ENCODE data around the gene BTNL9. TPM values are rescaled to one million over a fixed set of nuclear protein-coding genes. Genes with fewer than 3 reads are reported as not detected.
A peak's percentile ranks its signal among the peaks of the same experiment; 100 is the strongest.

BTNL9 gene
- total and polyA plus RNA-seq, 9 of the 15 experiments (the other 6 are each of a cell fraction or from before 2014, with no cell fraction given), result 3.7 to 86.7 (median 29.4) TPM

DNA sequence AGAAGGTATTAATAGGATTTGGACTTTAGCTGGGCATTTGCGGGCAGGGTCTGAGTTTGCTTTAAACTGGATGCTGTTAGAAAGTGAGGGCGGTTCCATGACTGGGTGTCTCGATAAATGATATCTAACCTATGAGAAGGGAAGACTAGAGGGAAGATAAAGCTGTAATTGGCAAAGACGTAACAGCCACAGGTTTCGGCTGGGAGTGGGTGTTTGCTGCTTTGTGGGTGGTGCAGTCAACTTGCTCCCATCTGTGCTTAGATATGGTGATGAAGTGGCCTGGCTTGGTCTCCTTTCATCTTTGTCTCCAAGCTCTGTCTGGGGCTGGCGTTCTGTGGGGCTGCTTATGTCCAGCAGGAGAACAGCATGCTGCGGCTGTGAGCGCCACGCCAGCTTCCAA is 67.6 kb downstream of the BTNL9 start (continued):
- TF ChIP-seq, protein P1, sequence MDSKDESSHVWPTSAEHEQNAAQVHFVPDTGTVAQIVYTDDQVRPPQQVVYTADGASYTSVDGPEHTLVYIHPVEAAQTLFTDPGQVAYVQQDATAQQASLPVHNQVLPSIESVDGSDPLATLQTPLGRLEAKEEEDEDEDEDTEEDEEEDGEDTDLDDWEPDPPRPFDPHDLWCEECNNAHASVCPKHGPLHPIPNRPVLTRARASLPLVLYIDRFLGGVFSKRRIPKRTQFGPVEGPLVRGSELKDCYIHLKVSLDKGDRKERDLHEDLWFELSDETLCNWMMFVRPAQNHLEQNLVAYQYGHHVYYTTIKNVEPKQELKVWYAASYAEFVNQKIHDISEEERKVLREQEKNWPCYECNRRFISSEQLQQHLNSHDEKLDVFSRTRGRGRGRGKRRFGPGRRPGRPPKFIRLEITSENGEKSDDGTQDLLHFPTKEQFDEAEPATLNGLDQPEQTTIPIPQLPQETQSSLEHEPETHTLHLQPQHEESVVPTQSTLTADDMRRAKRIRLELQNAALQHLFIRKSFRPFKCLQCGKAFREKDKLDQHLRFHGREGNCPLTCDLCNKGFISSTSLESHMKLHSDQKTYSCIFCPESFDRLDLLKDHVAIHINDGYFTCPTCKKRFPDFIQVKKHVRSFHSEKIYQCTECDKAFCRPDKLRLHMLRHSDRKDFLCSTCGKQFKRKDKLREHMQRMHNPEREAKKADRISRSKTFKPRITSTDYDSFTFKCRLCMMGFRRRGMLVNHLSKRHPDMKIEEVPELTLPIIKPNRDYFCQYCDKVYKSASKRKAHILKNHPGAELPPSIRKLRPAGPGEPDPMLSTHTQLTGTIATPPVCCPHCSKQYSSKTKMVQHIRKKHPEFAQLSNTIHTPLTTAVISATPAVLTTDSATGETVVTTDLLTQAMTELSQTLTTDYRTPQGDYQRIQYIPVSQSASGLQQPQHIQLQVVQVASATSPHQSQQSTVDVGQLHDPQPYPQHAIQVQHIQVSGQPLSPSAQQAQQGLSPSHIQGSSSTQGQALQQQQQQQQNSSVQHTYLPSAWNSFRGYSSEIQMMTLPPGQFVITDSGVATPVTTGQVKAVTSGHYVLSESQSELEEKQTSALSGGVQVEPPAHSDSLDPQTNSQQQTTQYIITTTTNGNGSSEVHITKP (IDR thresholded peaks at IDR 0.05; ENCODE audit: partially characterized antibody), result peak; percentile 29
- TF ChIP-seq KDM5B (IDR thresholded peaks at IDR 0.05; ENCODE audit: insufficient replicate concordance, low read depth, low read length) (no peak), SRSF1 (IDR thresholded peaks at IDR 0.05; ENCODE audit: low read depth, low read length) (no peak), RBM17 (IDR thresholded peaks at IDR 0.05; ENCODE audit: borderline replicate concordance, low read depth, low read length) (no peak), POLR3G (IDR thresholded peaks at IDR 0.05; ENCODE audit: extremely low read depth, insufficient read length, insufficient replicate concordance) (no peak), NR4A1 (CRISPR knock-in tag; IDR thresholded peaks at IDR 0.05) (no peak), NR4A1 (tag; IDR thresholded peaks at IDR 0.05) (no peak), TCF3 (CRISPR knock-in tag; IDR thresholded peaks at IDR 0.05) (peak; percentile 85), RBM34 (IDR thresholded peaks at IDR 0.05; ENCODE audit: borderline replicate concordance, insufficient read depth, low read length) (no peak), ZNF431 (CRISPR knock-in tag; IDR thresholded peaks at IDR 0.05) (no peak), CREBBP (IDR thresholded peaks at IDR 0.05; ENCODE audit: low read depth, low read length) (no peak), KDM4B (IDR thresholded peaks at IDR 0.05; ENCODE audit: borderline replicate concordance in 2 of 2, low read depth in 1 of 2) (no peak), PTTG1 (tag; IDR thresholded peaks at IDR 0.05; ENCODE audit: low read depth) (no peak), ILK (tag; IDR thresholded peaks at IDR 0.05; ENCODE audit: borderline replicate concordance, low read depth) (no peak), SAFB (IDR thresholded peaks at IDR 0.05; ENCODE audit: borderline replicate concordance, low read depth, low read length) (no peak)
- TF ChIP-seq, protein P2, sequence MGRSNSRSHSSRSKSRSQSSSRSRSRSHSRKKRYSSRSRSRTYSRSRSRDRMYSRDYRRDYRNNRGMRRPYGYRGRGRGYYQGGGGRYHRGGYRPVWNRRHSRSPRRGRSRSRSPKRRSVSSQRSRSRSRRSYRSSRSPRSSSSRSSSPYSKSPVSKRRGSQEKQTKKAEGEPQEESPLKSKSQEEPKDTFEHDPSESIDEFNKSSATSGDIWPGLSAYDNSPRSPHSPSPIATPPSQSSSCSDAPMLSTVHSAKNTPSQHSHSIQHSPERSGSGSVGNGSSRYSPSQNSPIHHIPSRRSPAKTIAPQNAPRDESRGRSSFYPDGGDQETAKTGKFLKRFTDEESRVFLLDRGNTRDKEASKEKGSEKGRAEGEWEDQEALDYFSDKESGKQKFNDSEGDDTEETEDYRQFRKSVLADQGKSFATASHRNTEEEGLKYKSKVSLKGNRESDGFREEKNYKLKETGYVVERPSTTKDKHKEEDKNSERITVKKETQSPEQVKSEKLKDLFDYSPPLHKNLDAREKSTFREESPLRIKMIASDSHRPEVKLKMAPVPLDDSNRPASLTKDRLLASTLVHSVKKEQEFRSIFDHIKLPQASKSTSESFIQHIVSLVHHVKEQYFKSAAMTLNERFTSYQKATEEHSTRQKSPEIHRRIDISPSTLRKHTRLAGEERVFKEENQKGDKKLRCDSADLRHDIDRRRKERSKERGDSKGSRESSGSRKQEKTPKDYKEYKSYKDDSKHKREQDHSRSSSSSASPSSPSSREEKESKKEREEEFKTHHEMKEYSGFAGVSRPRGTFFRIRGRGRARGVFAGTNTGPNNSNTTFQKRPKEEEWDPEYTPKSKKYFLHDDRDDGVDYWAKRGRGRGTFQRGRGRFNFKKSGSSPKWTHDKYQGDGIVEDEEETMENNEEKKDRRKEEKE (IDR thresholded peaks at IDR 0.05; ENCODE audit: borderline replicate concordance in 1 of 2, control insufficient read depth in 1 of 2, low read depth in 2 of 2, low read length in 1 of 2), result no peak
- TF ChIP-seq, protein P3, sequence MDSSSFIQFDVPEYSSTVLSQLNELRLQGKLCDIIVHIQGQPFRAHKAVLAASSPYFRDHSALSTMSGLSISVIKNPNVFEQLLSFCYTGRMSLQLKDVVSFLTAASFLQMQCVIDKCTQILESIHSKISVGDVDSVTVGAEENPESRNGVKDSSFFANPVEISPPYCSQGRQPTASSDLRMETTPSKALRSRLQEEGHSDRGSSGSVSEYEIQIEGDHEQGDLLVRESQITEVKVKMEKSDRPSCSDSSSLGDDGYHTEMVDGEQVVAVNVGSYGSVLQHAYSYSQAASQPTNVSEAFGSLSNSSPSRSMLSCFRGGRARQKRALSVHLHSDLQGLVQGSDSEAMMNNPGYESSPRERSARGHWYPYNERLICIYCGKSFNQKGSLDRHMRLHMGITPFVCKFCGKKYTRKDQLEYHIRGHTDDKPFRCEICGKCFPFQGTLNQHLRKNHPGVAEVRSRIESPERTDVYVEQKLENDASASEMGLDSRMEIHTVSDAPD (CRISPR knock-in tag; IDR thresholded peaks at IDR 0.05), result no peak
- TF ChIP-seq, protein P4, sequence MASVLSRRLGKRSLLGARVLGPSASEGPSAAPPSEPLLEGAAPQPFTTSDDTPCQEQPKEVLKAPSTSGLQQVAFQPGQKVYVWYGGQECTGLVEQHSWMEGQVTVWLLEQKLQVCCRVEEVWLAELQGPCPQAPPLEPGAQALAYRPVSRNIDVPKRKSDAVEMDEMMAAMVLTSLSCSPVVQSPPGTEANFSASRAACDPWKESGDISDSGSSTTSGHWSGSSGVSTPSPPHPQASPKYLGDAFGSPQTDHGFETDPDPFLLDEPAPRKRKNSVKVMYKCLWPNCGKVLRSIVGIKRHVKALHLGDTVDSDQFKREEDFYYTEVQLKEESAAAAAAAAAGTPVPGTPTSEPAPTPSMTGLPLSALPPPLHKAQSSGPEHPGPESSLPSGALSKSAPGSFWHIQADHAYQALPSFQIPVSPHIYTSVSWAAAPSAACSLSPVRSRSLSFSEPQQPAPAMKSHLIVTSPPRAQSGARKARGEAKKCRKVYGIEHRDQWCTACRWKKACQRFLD (CRISPR knock-in tag; IDR thresholded peaks at IDR 0.05), result no peak
